Activated B cell treated with CpG ODN at 0.5 μM for 24 hours (primary cell): Measurements from ENCODE around the gene SLIT3. TPM values are rescaled to one million over a fixed set of nuclear protein-coding genes. Genes with fewer than 3 reads are reported as not detected.

Experiments used
- ATAC-seq: fragments of 200-7000 bp; cut with Tn5 transposase; one replicate; pipeline ENCODE4 v1.10.0; 2021; ENCODE audit warnings: low read depth, mild to moderate bottlenecking, moderate library complexity
- CTCF ChIA-PET: fragments of 350-600 bp; sonication (Branson Sonifier 250); formaldehyde crosslinking; loops from one replicate; lab custom pipeline; 2021; ENCODE audit warnings: antibody characterized with exemption; lab: Charles Lee
- POLR2A ChIA-PET: fragments of 350-600 bp; sonication (Branson Sonifier 250); formaldehyde crosslinking; loops from one replicate; lab custom pipeline; 2021; ENCODE audit warnings: antibody characterized with exemption; lab: Charles Lee
- DNase-seq: peaks from one replicate; pipeline ENCODE4 v3.0.0; 2022
- H3K27ac Mint-ChIP-seq: one replicate; pipeline ENCODE4 v1.8.0; 2020; ENCODE audit warnings: mixed read lengths
- H3K27me3 Mint-ChIP-seq: one replicate; pipeline ENCODE4 v1.8.0; 2021; ENCODE audit warnings: mixed read lengths
- H3K36me3 Mint-ChIP-seq: one replicate; pipeline ENCODE4 v1.8.0; 2021; ENCODE audit warnings: low read depth, mixed read lengths
- H3K4me1 Mint-ChIP-seq: one replicate; pipeline ENCODE4 v1.8.0; 2021; ENCODE audit warnings: mixed read lengths
- H3K4me3 Mint-ChIP-seq: one replicate; pipeline ENCODE4 v1.8.0; 2020; ENCODE audit warnings: mild to moderate bottlenecking, mixed read lengths
- H3K9me3 Mint-ChIP-seq: one replicate; pipeline ENCODE4 v1.8.0; 2020; ENCODE audit warnings: mixed read lengths
- CTCF ChIP-seq: fragments of 200-600 bp; IDR thresholded peaks from one replicate; pipeline ENCODE4 v1.8.0; 2022; ENCODE audit warnings: antibody characterized with exemption, mild to moderate bottlenecking
- intact Hi-C: fragments of 100-400 bp; cut with micrococcal nuclease; formaldehyde crosslinking; loops from one replicate; pipeline ENCODE4 v1.15.1; 2024
- total RNA-seq: library from RNA; stranded (reverse); gene quantifications from 2 replicates; pipeline ENCODE4 v1.2.3, GENCODE V29; 2022

SLIT3 gene
- total RNA-seq, 1 donor from 2014 or later = not detected

GRCh38 chr5:168790671-168791250, 510.2 kb downstream of the SLIT3 start:
- CTCF ChIA-PET = no interaction called here
- H3K36me3 Mint-ChIP-seq = no peaks in the 10 kb centered on the region
- no peak overlapping the region for H3K4me3 Mint-ChIP-seq
- peaks cover 12% of the 10 kb centered on the region for H3K27me3 Mint-ChIP-seq
- DNase-seq = no peak
- TF ChIP-seq CTCF = no peak
- intact Hi-C loops = no loop called here
- H3K4me1 Mint-ChIP-seq = no peaks in the 10 kb centered on the region
- POLR2A ChIA-PET = no interaction called here
- H3K9me3 Mint-ChIP-seq = no peaks in the 10 kb centered on the region
- ATAC-seq = no peak
- H3K27ac Mint-ChIP-seq = no peak overlapping the region

GRCh38 chr5:168790002-168790635, 510.8 kb downstream of the SLIT3 start:
- intact Hi-C loops = no loop called here
- TF ChIP-seq CTCF = no peak
- Mint-ChIP-seq H3K27ac (no peak overlapping the region), H3K4me1 (no peaks in the 10 kb centered on the region), H3K27me3 (peaks cover 12% of the 10 kb centered on the region), H3K9me3 (no peaks in the 10 kb centered on the region), H3K36me3 (no peaks in the 10 kb centered on the region), H3K4me3 (no peak overlapping the region)
- DNase-seq (no peak), ATAC-seq (no peak)
- ChIA-PET POLR2A (no interaction called here), CTCF (no interaction called here)

- ChIA-PET CTCF (no interaction called here), POLR2A (no interaction called here)
- intact Hi-C loops = no loop called here
- Mint-ChIP-seq H3K9me3 (no peaks in the 10 kb centered on the region), H3K36me3 (no peaks in the 10 kb centered on the region), H3K27ac (no peak overlapping the region), H3K4me1 (no peaks in the 10 kb centered on the region), H3K4me3 (no peak overlapping the region), H3K27me3 (peaks cover 10% of the 10 kb centered on the region)
- DNase-seq (no peak), ATAC-seq (no peak)
- no peak for TF ChIP-seq CTCF
Measured at GRCh38 chr5:168788786-168789185, 512.2 kb downstream of the SLIT3 start.

GRCh38 chr5:168788107-168788506, 512.8 kb downstream of the SLIT3 start:
- H3K36me3 Mint-ChIP-seq = no peaks in the 10 kb centered on the region
- ChIA-PET CTCF (no interaction called here), POLR2A (no interaction called here)
- no peak for DNase-seq
- intact Hi-C loops = no loop called here
- no peaks in the 10 kb centered on the region for H3K9me3 Mint-ChIP-seq
- no peak overlapping the region for H3K4me3 Mint-ChIP-seq
- peaks cover 10% of the 10 kb centered on the region for H3K27me3 Mint-ChIP-seq
- TF ChIP-seq CTCF = no peak
- ATAC-seq = no peak
- no peaks in the 10 kb centered on the region for H3K4me1 Mint-ChIP-seq
- H3K27ac Mint-ChIP-seq = no peak overlapping the region

- ATAC-seq (no peak), DNase-seq (no peak)
- ChIA-PET CTCF (no interaction called here), POLR2A (no interaction called here)
- TF ChIP-seq CTCF = no peak
- no peaks in the 10 kb centered on the region for H3K4me1 Mint-ChIP-seq
- intact Hi-C loops = no loop called here
- H3K27me3 Mint-ChIP-seq = peaks cover 10% of the 10 kb centered on the region
- H3K36me3 Mint-ChIP-seq = no peaks in the 10 kb centered on the region
- H3K4me3 Mint-ChIP-seq = no peak overlapping the region
- no peak overlapping the region for H3K27ac Mint-ChIP-seq
- no peaks in the 10 kb centered on the region for H3K9me3 Mint-ChIP-seq
Measured at GRCh38 chr5:168786147-168786546, 514.8 kb downstream of the SLIT3 start.
